GM12878 (cell line): ENCODE data around the gene THRAP3. TPM values are rescaled to one million over a fixed set of nuclear protein-coding genes. Genes with fewer than 3 reads are reported as not detected.

Source experiments
- ATAC-seq: fragments of 200-7000 bp; cut with Tn5 transposase; 3 replicates; pipeline ENCODE4 v1.9.1; 2020; ENCODE audit warnings: mild to moderate bottlenecking, moderate library complexity
- BruUV-seq: library from RNA; stranded (reverse); fragments of 400-500 nt; replicated peaks from 2 replicates; lab custom pipeline; 2021; lab: Mats Ljungman, UMichigan
- CTCF ChIA-PET: fragments of 300-600 bp; sonication (Branson Sonifier 250); formaldehyde crosslinking; extraction: SDS; loops from one replicate; lab custom pipeline; 2021; ENCODE audit warnings: inconsistent platforms; lab: Yijun Ruan, JAX
- POLR2A ChIA-PET: fragments of 350-600 bp; formaldehyde crosslinking; extraction: SDS; loops from one replicate; lab custom pipeline; 2021; ENCODE audit warnings: inconsistent platforms; lab: Charles Lee
- RAD21 ChIA-PET: fragments of 300-600 bp; sonication (Branson Sonifier 250); formaldehyde crosslinking; loops from one replicate; lab custom pipeline; 2023; ENCODE audit warnings: antibody characterized with exemption; ENCODE audit not compliant: unreplicated experiment; lab: Charles Lee
- SMC1A ChIA-PET: fragments of 300-600 bp; sonication (Branson Sonifier 250); formaldehyde crosslinking; loops from one replicate; lab custom pipeline; 2023; ENCODE audit not compliant: unreplicated experiment, uncharacterized antibody; lab: Charles Lee
- DNase-seq: peaks from one replicate; pipeline ENCODE4 v3.0.0-alpha.2; 2011; ENCODE audit warnings: low read depth, low spot score
- FAIRE-seq: peaks from 3 replicates; lab custom pipeline; 2011; peaks lifted over from hg19 to GRCh38; lab: Jason Lieb, UNC
- H2AFZ ChIP-seq: 2 replicates; pipeline ENCODE4 v1.6.0; 2011; ENCODE audit warnings: low read depth, low read length, control low read depth; ENCODE audit not compliant: control insufficient read depth
- H3K27ac ChIP-seq: 2 replicates; pipeline ENCODE4 v1.5.1; 2011; ENCODE audit warnings: control low read depth; ENCODE audit not compliant: control insufficient read depth, insufficient read depth
- H3K27me3 ChIP-seq, 2 experiments: replicated peaks in 1 of 2; 2 replicates each; pipeline versions ENCODE4 v1.6.0 to v1.6.1; 2011; ENCODE audit warnings: low read length in 1 of 2; ENCODE audit not compliant: control insufficient read depth in 2 of 2, insufficient read depth in 2 of 2
- H3K36me3 ChIP-seq, 2 experiments: 2 replicates each; pipeline ENCODE4 v1.5.1; 2011; ENCODE audit warnings: low read length in 1 of 2; ENCODE audit not compliant: control insufficient read depth in 2 of 2, insufficient read depth in 2 of 2
- H3K4me1 ChIP-seq: 2 replicates; pipeline ENCODE4 v1.6.1; 2011; ENCODE audit warnings: mild to moderate bottlenecking, low read length, moderate library complexity, mixed read lengths; ENCODE audit not compliant: control insufficient read depth, insufficient read depth
- H3K4me2 ChIP-seq: 2 replicates; pipeline ENCODE4 v1.6.0; 2011; ENCODE audit warnings: control low read depth; ENCODE audit not compliant: control insufficient read depth, insufficient read depth
- H3K4me3 ChIP-seq: fragments of 200-600 bp; sonication (generic); 2 replicates; pipeline ENCODE4 v1.5.1; 2016
- H3K79me2 ChIP-seq: 2 replicates; pipeline ENCODE4 v1.6.0; 2011; ENCODE audit warnings: low read length; ENCODE audit not compliant: control insufficient read depth, insufficient read depth
- H3K9ac ChIP-seq: 2 replicates; pipeline ENCODE4 v1.8.0; 2011; ENCODE audit warnings: low read length, control low read depth, mixed read lengths; ENCODE audit not compliant: control insufficient read depth, insufficient read depth
- H3K9me3 ChIP-seq: replicated peaks from 3 replicates; pipeline ENCODE4 v1.5.1; 2011; ENCODE audit warnings: mild to moderate bottlenecking, low read length; ENCODE audit not compliant: control insufficient read depth, insufficient read depth
- H4K20me1 ChIP-seq: 2 replicates; pipeline ENCODE4 v1.6.0; 2011; ENCODE audit not compliant: control insufficient read depth, insufficient read depth
- CBFB ChIP-seq: IDR thresholded peaks from 2 replicates; pipeline ENCODE4 v1.6.1; 2016; ENCODE audit warnings: antibody characterized with exemption, low read depth
- CBX5 ChIP-seq: sonication (generic); IDR thresholded peaks from 2 replicates; pipeline ENCODE4 v1.6.1; 2016; ENCODE audit warnings: low read depth, moderate library complexity, mild to moderate bottlenecking, inconsistent platforms
- MEF2B ChIP-seq: fragments of 450-650 bp; IDR thresholded peaks from 2 replicates; pipeline ENCODE4 v1.6.1; 2018; ENCODE audit warnings: mild to moderate bottlenecking, moderate library complexity; ENCODE audit not compliant: partially characterized antibody, poor library complexity, severe bottlenecking
- NFYB ChIP-seq: IDR thresholded peaks from 2 replicates; pipeline ENCODE4 v1.6.1; 2011; ENCODE audit warnings: low read depth, mild to moderate bottlenecking, low read length, improper control_type of control experiment, moderate library complexity; ENCODE audit not compliant: insufficient read depth
- RAD51 ChIP-seq: fragments of 450-650 bp; IDR thresholded peaks from 2 replicates; pipeline ENCODE4 v1.6.1; 2016; ENCODE audit warnings: moderate library complexity, mild to moderate bottlenecking, inconsistent platforms
- SMARCA5 ChIP-seq: fragments of 450-650 bp; IDR thresholded peaks from 2 replicates; pipeline ENCODE4 v1.6.1; 2017; ENCODE audit warnings: mild to moderate bottlenecking
- SPI1 ChIP-seq: IDR thresholded peaks from 2 replicates; pipeline ENCODE4 v1.6.1; 2011; ENCODE audit warnings: low read depth, mild to moderate bottlenecking, low read length, moderate library complexity, borderline replicate concordance; ENCODE audit not compliant: insufficient read depth
- TBL1XR1 ChIP-seq: IDR thresholded peaks from 2 replicates; pipeline ENCODE4 v1.6.1; 2012; ENCODE audit warnings: low read depth, low read length, improper control_type of control experiment
- ZNF622 ChIP-seq: fragments of 450-650 bp; IDR thresholded peaks from 2 replicates; pipeline ENCODE4 v1.6.1; 2017; ENCODE audit warnings: mild to moderate bottlenecking, inconsistent platforms
- WGBS: methylation state at CpG from one replicate; pipeline ENCODE4 v1.1.6; 2016; ENCODE audit warnings: low lambda C conversion rate; ENCODE audit not compliant: insufficient replicate concordance, insufficient coverage; ENCODE audit errors: missing lambda C conversion rate; 5-methylcytosine and 5-hydroxymethylcytosine counted together
- in situ Hi-C: fragments of 300-500 bp; cut with MboI; formaldehyde crosslinking; loops from 9 replicates; pipeline ENCODE4 v1.14.3; 2018; ENCODE audit warnings: mixed read lengths
- intact Hi-C: fragments of 100-400 bp; cut with micrococcal nuclease; formaldehyde crosslinking; loops from one replicate; pipeline ENCODE4 v1.14.2; 2022; ENCODE audit not compliant: unreplicated experiment
- polyA plus RNA-seq, 11 experiments: library from polyadenylated mRNA; depleted of rRNA in 4 of 11; unstranded in 6 of 11; stranded (reverse) in 5 of 11; fragments of >200 nt; fragmentation: Nextera tagmentation in 4 of 11; fragmentation: Illumina TruSeq in 1 of 11; extraction: Ambion mirVana in 4 of 11; extraction: Trizol in 1 of 11; gene quantifications; 1 replicate in 1 of 11; 2 replicates in 10 of 11; pipeline versions ENCODE4 v1.2.1 to v1.2.3, GENCODE V29; 2011 to 2016; ENCODE audit warnings: inconsistent platforms in 2 of 11, missing spikeins in 2 of 11, low read depth in 1 of 11
- total RNA-seq, 4 experiments: library from RNA; depleted of rRNA in 3 of 4; stranded (reverse); fragments of >200 nt in 3 of 4; fragmentation: Illumina TruSeq in 1 of 4; extraction: Trizol in 1 of 4; gene quantifications; 2 replicates each; pipeline versions ENCODE4 v1.2.1 to v1.2.3, GENCODE V29; 2013 to 2021
- TF ChIP-seq, protein P1 (sequence below): fragments of 450-650 bp; IDR thresholded peaks from 2 replicates; pipeline ENCODE4 v1.6.1; 2017; ENCODE audit warnings: mild to moderate bottlenecking, low read depth, inconsistent platforms; ENCODE audit not compliant: poor library complexity, severe bottlenecking
- TF ChIP-seq, protein P2 (sequence below): IDR thresholded peaks from 2 replicates; pipeline ENCODE4 v1.6.1; 2012; ENCODE audit warnings: low read length, inconsistent platforms

THRAP3 gene
- total and polyA plus RNA-seq, 10 of the 15 experiments (the other 5 are each of a cell fraction or from before 2014, with no cell fraction given): 76.3 to 173 (median 136) TPM

DNA sequence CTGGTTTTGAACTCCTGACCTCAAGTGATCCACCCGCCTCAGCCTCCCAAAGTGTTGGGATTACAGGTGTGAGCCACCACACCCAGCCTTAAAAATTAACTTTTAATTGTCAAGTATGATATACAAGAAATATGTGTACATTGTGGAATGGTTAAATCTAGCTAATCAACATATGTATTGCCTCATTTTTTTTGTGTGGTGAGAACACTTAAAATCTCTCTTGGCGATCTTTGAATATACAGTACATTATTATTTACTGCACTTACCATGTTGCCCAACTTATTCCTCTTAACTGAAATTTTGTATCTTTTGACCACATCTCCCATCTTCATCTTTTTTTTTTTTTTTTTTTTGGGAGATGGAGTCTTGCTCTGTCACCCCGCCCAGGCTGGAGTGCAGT, 23.3 kb downstream of the THRAP3 start (continued):
- TF ChIP-seq, protein P1, sequence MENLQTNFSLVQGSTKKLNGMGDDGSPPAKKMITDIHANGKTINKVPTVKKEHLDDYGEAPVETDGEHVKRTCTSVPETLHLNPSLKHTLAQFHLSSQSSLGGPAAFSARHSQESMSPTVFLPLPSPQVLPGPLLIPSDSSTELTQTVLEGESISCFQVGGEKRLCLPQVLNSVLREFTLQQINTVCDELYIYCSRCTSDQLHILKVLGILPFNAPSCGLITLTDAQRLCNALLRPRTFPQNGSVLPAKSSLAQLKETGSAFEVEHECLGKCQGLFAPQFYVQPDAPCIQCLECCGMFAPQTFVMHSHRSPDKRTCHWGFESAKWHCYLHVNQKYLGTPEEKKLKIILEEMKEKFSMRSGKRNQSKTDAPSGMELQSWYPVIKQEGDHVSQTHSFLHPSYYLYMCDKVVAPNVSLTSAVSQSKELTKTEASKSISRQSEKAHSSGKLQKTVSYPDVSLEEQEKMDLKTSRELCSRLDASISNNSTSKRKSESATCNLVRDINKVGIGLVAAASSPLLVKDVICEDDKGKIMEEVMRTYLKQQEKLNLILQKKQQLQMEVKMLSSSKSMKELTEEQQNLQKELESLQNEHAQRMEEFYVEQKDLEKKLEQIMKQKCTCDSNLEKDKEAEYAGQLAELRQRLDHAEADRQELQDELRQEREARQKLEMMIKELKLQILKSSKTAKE: no peak
- TF ChIP-seq ZNF622 (no peak), CBX5 (no peak)
- TF ChIP-seq, protein P2, sequence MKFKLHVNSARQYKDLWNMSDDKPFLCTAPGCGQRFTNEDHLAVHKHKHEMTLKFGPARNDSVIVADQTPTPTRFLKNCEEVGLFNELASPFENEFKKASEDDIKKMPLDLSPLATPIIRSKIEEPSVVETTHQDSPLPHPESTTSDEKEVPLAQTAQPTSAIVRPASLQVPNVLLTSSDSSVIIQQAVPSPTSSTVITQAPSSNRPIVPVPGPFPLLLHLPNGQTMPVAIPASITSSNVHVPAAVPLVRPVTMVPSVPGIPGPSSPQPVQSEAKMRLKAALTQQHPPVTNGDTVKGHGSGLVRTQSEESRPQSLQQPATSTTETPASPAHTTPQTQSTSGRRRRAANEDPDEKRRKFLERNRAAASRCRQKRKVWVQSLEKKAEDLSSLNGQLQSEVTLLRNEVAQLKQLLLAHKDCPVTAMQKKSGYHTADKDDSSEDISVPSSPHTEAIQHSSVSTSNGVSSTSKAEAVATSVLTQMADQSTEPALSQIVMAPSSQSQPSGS: no peak

DNA sequence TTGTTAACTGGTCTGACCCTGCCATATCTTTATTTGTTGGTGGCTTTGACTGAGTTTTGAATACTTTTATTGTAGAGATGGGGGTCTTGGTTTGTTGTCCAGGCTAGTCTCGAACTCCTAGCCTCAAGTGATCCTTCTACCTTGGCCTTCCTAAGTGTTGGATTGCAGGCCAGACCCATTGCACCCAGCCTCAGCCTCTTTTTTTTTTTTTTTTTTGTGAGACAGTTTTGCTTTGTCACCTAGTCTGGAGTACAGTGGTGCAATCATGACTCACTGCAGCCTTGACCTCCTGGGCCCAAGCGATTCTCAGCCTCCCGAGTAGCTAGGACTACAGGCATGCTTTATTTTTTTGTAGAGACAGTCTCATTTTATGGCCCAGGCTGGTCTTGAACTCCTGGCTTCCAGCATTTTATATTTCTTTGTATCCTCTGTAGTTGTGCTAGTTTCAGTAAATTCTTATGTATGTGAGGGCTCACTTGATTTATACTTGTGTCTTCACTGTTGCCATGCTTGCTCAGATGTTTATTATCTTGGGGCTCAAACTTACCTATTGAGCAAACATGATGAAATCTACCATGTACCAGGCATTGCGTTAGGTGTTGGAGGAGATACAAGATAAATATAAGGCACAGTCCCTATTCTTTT, 24.1 kb downstream of the THRAP3 start:
- Histone ChIP-seq H3K27ac (no peak overlapping the region), H2AFZ (no peak overlapping the region), H3K4me2 (no peak overlapping the region), H3K9me3 (no peaks in the 10 kb centered on the region), H3K36me3 (peaks cover 0 to 3% of the 10 kb centered on the region in 2 experiments; a peak in 3 of 4 replicates), H3K4me3 (no peak overlapping the region), H3K27me3 (no peaks in the 10 kb centered on the region), H3K79me2 (peaks cover 72% of the 10 kb centered on the region), H3K4me1 (no peaks in the 10 kb centered on the region), H4K20me1 (peaks cover 4% of the 10 kb centered on the region), H3K9ac (no peak overlapping the region)
- no peak for ATAC-seq
- intact Hi-C loops: no loop called here
- TF ChIP-seq RAD51 (no peak), SMARCA5 (no peak), CBFB (no peak), MEF2B (no peak), SPI1 (no peak), NFYB (no peak), TBL1XR1 (no peak)
- TF ChIP-seq, protein P1: no peak
- no peak for FAIRE-seq
- CTCF ChIA-PET: no interaction called here
- WGBS: 93% methylated on average over 4 of the region's 4 CpGs
- no peak for DNase-seq
- in situ Hi-C loops: no loop called here
- RAD21 ChIA-PET: no interaction called here
- SMC1A ChIA-PET: no interaction called here
- no TSS peak for BruUV-seq
- POLR2A ChIA-PET: interaction anchor here (0.7 kb wide), 1 partner anchor 234 kb away, joined by 4 read pairs; no protein-coding TSS in a partner anchor
